HG03175 (cell line): Measurements from ENCODE around the gene OTOF.
A peak's percentile ranks its signal among the peaks of the same experiment; 100 is the strongest.

Experiments
- ATAC-seq: cut with Tn5 transposase; IDR thresholded peaks from one replicate; pipeline ENCODE4 v1.9.1; 2021; ENCODE audit warnings: mild to moderate bottlenecking, moderate library complexity; ENCODE audit not compliant: unreplicated experiment

OTOF gene

GRCh38 chr2:26421961-26422360 is 56.0 kb downstream of the OTOF start:
- ATAC-seq, result no peak

DNA sequence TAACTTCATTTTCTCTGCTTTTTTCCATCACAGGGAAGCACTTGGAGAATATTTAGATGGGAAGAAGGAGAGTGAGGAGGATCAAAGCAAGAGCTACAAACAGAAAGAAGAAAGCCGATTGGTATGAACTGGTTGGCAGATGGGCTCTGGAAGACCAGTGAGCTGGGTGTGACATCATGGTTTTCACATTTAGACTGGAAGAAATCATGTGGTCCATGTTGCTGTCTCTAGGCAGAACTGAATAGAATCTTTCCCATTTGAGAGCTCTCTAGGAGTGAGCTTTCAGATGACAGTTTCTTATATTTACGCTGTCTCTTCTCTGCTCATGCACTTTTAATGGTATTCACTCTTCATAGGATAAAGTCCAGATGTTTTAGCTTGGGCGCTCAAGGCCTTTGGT is 63.6 kb downstream of the OTOF start:
- no peak for ATAC-seq

GRCh38 chr2:26412091-26412673 is 65.7 kb downstream of the OTOF start:
- ATAC-seq, result peak; percentile 33

GRCh38 chr2:26411419-26411818 is 66.5 kb downstream of the OTOF start:
- ATAC-seq, result no peak

- no peak for ATAC-seq
Measured at GRCh38 chr2:26410764-26411243, 67.1 kb downstream of the OTOF start.

DNA sequence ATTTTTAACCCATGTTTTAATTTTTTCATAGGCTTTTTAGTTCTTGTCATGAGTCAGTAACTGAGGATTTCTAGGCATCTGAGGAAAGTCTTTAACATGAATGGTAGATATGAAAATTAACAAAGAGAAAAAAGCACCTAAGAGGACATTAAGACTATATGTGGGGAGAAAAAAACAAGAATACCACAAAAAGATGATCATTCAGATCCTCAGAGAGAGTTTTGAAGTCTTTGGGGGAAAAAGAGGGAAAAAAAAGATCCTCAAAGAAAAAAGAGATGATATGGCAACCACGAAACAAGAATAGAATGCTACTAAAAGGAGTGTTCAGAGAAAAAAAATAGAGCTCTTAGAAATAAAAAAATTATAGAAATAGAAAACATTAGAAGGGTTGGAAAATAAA is 68.1 kb downstream of the OTOF start:
- ATAC-seq, result no peak

- no peak for ATAC-seq
Measured at GRCh38 chr2:26407526-26407925, 70.4 kb downstream of the OTOF start.
